Measurements from ENCODE around the gene SLC22A8. TPM values are rescaled to one million over a fixed set of nuclear protein-coding genes. Genes with fewer than 3 reads are reported as not detected.

Gene SLC22A8
- total and polyA plus RNA-seq, 10 of the 15 experiments (the other 5 are each of a cell fraction or from before 2014, with no cell fraction given), result not detected

GRCh38 chr11:62958547-62959421, 56.9 kb downstream of the SLC22A8 start:
- no TSS peak for BruUV-seq (replicated peaks)
- Histone ChIP-seq H2AFZ (ENCODE audit: control insufficient read depth, low read depth, low read length) (no peak overlapping the region), H3K4me2 (ENCODE audit: control insufficient read depth, insufficient read depth) (no peak overlapping the region)

More at GRCh38 chr11:62958547-62959421, 56.9 kb downstream of the SLC22A8 start:
- no peaks in the 10 kb centered on the region for H3K27me3 ChIP-seq (replicated peaks in 1 of 2; ENCODE audit: control insufficient read depth in 2 of 2, insufficient read depth in 2 of 2, low read length in 1 of 2)
- ATAC-seq, result no peak
- no peak overlapping the region for H3K9ac ChIP-seq (ENCODE audit: control insufficient read depth, insufficient read depth, low read length)
- H3K4me1 ChIP-seq (ENCODE audit: control insufficient read depth, insufficient read depth, low read length), result no peaks in the 10 kb centered on the region
- ChIA-PET SMC1A (ENCODE audit: uncharacterized antibody, unreplicated experiment) (no interaction called here), CTCF (interaction anchor here (0.6 to 1.3 kb wide), 3 partner anchors 53 to 64 kb away, joined by 3 read pairs; no protein-coding TSS in a partner anchor), POLR2A (no interaction called here), RAD21 (ENCODE audit: unreplicated experiment) (no interaction called here)
- no peak for DNase-seq (ENCODE audit: low read depth, low spot score)
- FAIRE-seq, result no peak
- TF ChIP-seq SREBF1 (IDR thresholded peaks at IDR 0.05; ENCODE audit: low read length) (no peak), CHD2 (IDR thresholded peaks at IDR 0.05; ENCODE audit: borderline replicate concordance, low read depth, low read length) (no peak), MYB (IDR thresholded peaks at IDR 0.05; ENCODE audit: borderline replicate concordance, low read depth, low read length) (no peak), TCF12 (IDR thresholded peaks at IDR 0.05; ENCODE audit: low read depth, low read length) (no peak), MEF2A (IDR thresholded peaks at IDR 0.05; ENCODE audit: insufficient read depth, low read depth, low read length) (no peak), RUNX3 (IDR thresholded peaks at IDR 0.05; ENCODE audit: low read length) (no peak), LARP7 (IDR thresholded peaks at IDR 0.05) (no peak), RELB (IDR thresholded peaks at IDR 0.05; ENCODE audit: low read depth) (no peak), CEBPZ (IDR thresholded peaks at IDR 0.05; ENCODE audit: low read depth, low read length) (no peak), EED (IDR thresholded peaks at IDR 0.05; ENCODE audit: low read depth) (no peak)
- TF ChIP-seq, protein P1, sequence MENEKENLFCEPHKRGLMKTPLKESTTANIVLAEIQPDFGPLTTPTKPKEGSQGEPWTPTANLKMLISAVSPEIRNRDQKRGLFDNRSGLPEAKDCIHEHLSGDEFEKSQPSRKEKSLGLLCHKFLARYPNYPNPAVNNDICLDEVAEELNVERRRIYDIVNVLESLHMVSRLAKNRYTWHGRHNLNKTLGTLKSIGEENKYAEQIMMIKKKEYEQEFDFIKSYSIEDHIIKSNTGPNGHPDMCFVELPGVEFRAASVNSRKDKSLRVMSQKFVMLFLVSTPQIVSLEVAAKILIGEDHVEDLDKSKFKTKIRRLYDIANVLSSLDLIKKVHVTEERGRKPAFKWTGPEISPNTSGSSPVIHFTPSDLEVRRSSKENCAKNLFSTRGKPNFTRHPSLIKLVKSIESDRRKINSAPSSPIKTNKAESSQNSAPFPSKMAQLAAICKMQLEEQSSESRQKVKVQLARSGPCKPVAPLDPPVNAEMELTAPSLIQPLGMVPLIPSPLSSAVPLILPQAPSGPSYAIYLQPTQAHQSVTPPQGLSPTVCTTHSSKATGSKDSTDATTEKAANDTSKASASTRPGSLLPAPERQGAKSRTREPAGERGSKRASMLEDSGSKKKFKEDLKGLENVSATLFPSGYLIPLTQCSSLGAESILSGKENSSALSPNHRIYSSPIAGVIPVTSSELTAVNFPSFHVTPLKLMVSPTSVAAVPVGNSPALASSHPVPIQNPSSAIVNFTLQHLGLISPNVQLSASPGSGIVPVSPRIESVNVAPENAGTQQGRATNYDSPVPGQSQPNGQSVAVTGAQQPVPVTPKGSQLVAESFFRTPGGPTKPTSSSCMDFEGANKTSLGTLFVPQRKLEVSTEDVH (IDR thresholded peaks at IDR 0.05; ENCODE audit: low read depth, partially characterized antibody), result no peak
- no peaks in the 10 kb centered on the region for H3K36me3 ChIP-seq (ENCODE audit: control insufficient read depth in 2 of 2, insufficient read depth in 2 of 2, low read length in 1 of 2)
- in situ Hi-C loops (cut with MboI) (no loop called here), intact Hi-C loops (cut with micrococcal nuclease; ENCODE audit: unreplicated experiment) (no loop called here)
- no peaks in the 10 kb centered on the region for H3K9me3 ChIP-seq (replicated peaks; ENCODE audit: control insufficient read depth, insufficient read depth, low read length)
- H4K20me1 ChIP-seq (ENCODE audit: control insufficient read depth, insufficient read depth), result no peaks in the 10 kb centered on the region
- H3K27ac ChIP-seq (ENCODE audit: control insufficient read depth, insufficient read depth), result no peak overlapping the region
- H3K79me2 ChIP-seq (ENCODE audit: control insufficient read depth, insufficient read depth, low read length), result no peaks in the 10 kb centered on the region
- H3K4me3 ChIP-seq, result no peak overlapping the region
- WGBS (ENCODE audit: insufficient coverage, insufficient replicate concordance, low lambda C conversion rate, missing lambda C conversion rate), result 20% methylated on average over 11 of the region's 11 CpGs
